ENCODE measurements around the gene NBAS.

- no peak for TF ChIP-seq FOS (IDR thresholded peaks at IDR 0.05; ENCODE audit: extremely low read depth, insufficient read length)
- no peak for TF ChIP-seq IRF2 (CRISPR knock-in tag; IDR thresholded peaks at IDR 0.05)
- no peak for TF ChIP-seq CUX1 (CRISPR knock-in tag; IDR thresholded peaks at IDR 0.05)
- TF ChIP-seq CTCF (IDR thresholded peaks at IDR 0.05 in 2 of 3, conservative IDR thresholded peaks at IDR 0.05 in 1 of 3; ENCODE audit: insufficient read depth in 2 of 3, low read depth in 1 of 3, low read length in 3 of 3): no peak
- no peak for TF ChIP-seq NEUROD1 (IDR thresholded peaks at IDR 0.05; ENCODE audit: borderline replicate concordance, low read depth, low read length, partially characterized antibody)
- no peak for TF ChIP-seq ATF7 (IDR thresholded peaks at IDR 0.05)
- TF ChIP-seq ZNF507 (tag; conservative IDR thresholded peaks at IDR 0.05): no peak
- no peak for TF ChIP-seq RNF2 (IDR thresholded peaks at IDR 0.05)
Observed at GRCh38 chr2:15180379-15180778, 380.8 kb downstream of the NBAS start.

Measured in K562 (cell line).